ENCODE measurements around the gene IL1RAPL2.
"Not testable (repeated sequence)": the region's sequence is repeated elsewhere in the genome, so short reads cannot be mapped to it uniquely, and the experiment has no call there.

- not testable (repeated sequence) for TF ChIP-seq PHF8 (IDR thresholded peaks at IDR 0.05; ENCODE audit: borderline replicate concordance, low read depth); CTCF (IDR thresholded peaks at IDR 0.05); HDAC2 (IDR thresholded peaks at IDR 0.05); RNF2 (IDR thresholded peaks at IDR 0.05; ENCODE audit: borderline replicate concordance, low read depth); POLR2A (IDR thresholded peaks at IDR 0.05; ENCODE audit: low read length); RCOR1 (IDR thresholded peaks at IDR 0.05; ENCODE audit: low read depth, low read length); RAD21 (conservative IDR thresholded peaks at IDR 0.05 in 1 of 2, IDR thresholded peaks at IDR 0.05 in 1 of 2); KDM1A (IDR thresholded peaks at IDR 0.05; ENCODE audit: low read depth); NR3C1 (IDR thresholded peaks at IDR 0.05); EHMT2 (IDR thresholded peaks at IDR 0.05; ENCODE audit: low read depth); ZNF302 (CRISPR knock-in tag; IDR thresholded peaks at IDR 0.05); PBX3 (IDR thresholded peaks at IDR 0.05); FOXS1 (CRISPR knock-in tag; IDR thresholded peaks at IDR 0.05); RFX5 (IDR thresholded peaks at IDR 0.05)
Measured at GRCh38 chrX:105805655-105806054, 1239.7 kb downstream of the IL1RAPL2 start.
